ENCODE measurements around the gene ZFYVE28. TPM values are rescaled to one million over a fixed set of nuclear protein-coding genes. Genes with fewer than 3 reads are reported as not detected.

ZFYVE28 gene
- total RNA-seq, 1 experiment from 2014 or later = 19.2 TPM

DNA sequence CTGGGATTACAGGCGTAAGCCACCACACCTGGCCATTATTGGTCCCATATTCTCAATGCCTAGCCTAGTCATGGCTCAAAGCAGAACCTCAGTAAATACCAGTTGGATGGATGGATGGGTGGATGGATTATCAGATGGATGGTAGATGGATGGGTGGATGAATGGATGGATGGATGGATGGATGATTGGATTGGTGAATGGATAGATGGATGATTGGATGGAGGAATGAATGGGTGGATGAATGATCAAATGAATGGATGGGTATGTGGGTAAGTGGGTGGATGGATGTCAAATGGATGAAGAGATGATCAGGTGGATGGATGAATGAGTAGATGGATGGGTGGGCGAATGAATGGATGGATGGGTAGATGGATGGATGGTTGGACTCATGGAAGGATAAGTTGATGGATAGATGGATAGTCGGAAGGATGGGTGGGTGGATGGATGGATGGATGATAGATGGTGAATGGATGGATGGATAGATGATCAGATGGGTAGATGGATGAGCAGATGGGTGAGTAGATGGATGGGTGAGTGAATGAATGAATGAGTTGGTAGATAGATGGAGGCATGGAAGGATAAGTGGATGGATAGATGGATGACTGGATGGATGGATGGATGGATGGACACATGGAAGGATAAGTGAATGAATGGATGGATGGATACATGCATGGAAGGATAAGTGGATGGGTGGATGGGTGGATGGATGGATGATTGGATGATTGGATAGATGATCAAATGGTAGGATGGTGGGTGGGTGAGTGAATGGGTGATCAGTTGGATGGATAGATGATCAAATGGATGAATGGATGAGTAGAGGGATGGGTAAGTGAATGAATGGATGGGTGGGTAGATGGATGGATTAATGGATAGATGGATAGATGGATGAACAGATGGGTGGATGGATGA is 28.5 kb upstream of the ZFYVE28 start:
- Histone ChIP-seq H3K27me3 (ENCODE audit: insufficient read depth, low read length) (no peaks in the 10 kb centered on the region), H3K9me3 (ENCODE audit: control insufficient read depth in 1 of 2, insufficient read depth in 1 of 2, low read depth in 1 of 2, low read length in 2 of 2) (no peaks in the 10 kb centered on the region), H3K9ac (ENCODE audit: low read length) (no peak overlapping the region), H3K79me2 (ENCODE audit: insufficient read depth, low read length) (no peaks in the 10 kb centered on the region), H3K4me2 (ENCODE audit: low read length) (no peak overlapping the region), H3K4me3 (replicated peaks in 1 of 2; ENCODE audit: low read depth in 1 of 2, low read length in 2 of 2) (no peak overlapping the region), H3K27ac (ENCODE audit: low read depth, low read length) (no peak overlapping the region), H3K9me2 (ENCODE audit: insufficient read depth) (no peaks in the 10 kb centered on the region), H4K20me1 (ENCODE audit: insufficient read depth) (no peaks in the 10 kb centered on the region), H2AFZ (ENCODE audit: low read depth, low read length, poor library complexity, severe bottlenecking) (no peak overlapping the region), H3K4me1 (ENCODE audit: control insufficient read depth in 1 of 2, insufficient read depth in 2 of 2, low read length in 2 of 2) (peaks cover 2 to 3% of the 10 kb centered on the region in 2 experiments; a peak in 3 of 4 replicates), H3K36me3 (ENCODE audit: control insufficient read depth in 1 of 2, insufficient read depth in 2 of 2, low read length in 2 of 2) (no peaks in the 10 kb centered on the region)
- RAD21 ChIA-PET (ENCODE audit: low non-redundant PET in 1 of 2, low total read pairs in 2 of 2, uncharacterized antibody in 2 of 2, unreplicated experiment in 2 of 2) = no interaction called here
- no TSS peak for BruUV-seq (replicated peaks)
- CTCF ChIA-PET = no interaction called here
- DNase-seq (ENCODE audit: low read depth, low spot score) = no peak
- no peak for ATAC-seq
- POLR2A ChIA-PET = no interaction called here
- intact Hi-C loops (cut with micrococcal nuclease) = no loop called here
- TF ChIP-seq, protein P1, sequence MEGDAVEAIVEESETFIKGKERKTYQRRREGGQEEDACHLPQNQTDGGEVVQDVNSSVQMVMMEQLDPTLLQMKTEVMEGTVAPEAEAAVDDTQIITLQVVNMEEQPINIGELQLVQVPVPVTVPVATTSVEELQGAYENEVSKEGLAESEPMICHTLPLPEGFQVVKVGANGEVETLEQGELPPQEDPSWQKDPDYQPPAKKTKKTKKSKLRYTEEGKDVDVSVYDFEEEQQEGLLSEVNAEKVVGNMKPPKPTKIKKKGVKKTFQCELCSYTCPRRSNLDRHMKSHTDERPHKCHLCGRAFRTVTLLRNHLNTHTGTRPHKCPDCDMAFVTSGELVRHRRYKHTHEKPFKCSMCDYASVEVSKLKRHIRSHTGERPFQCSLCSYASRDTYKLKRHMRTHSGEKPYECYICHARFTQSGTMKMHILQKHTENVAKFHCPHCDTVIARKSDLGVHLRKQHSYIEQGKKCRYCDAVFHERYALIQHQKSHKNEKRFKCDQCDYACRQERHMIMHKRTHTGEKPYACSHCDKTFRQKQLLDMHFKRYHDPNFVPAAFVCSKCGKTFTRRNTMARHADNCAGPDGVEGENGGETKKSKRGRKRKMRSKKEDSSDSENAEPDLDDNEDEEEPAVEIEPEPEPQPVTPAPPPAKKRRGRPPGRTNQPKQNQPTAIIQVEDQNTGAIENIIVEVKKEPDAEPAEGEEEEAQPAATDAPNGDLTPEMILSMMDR (IDR thresholded peaks at IDR 0.05 in 2 of 3, conservative IDR thresholded peaks at IDR 0.05 in 1 of 3; ENCODE audit: borderline replicate concordance in 1 of 3, insufficient read depth in 1 of 3, low read depth in 2 of 3, low read length in 2 of 3) = no peak
- TF ChIP-seq POLR2AphosphoS5 (IDR thresholded peaks at IDR 0.05; ENCODE audit: low read depth, low read length) (no peak), TCF7L2 (IDR thresholded peaks at IDR 0.05; ENCODE audit: borderline replicate concordance, extremely low read depth, insufficient read depth, insufficient read length) (no peak), EZH2phosphoT487 (IDR thresholded peaks at IDR 0.05; ENCODE audit: borderline replicate concordance) (no peak), FOSL1 (IDR thresholded peaks at IDR 0.05; ENCODE audit: low read depth) (no peak), SP1 (IDR thresholded peaks at IDR 0.05; ENCODE audit: low read depth) (no peak), EGR1 (IDR thresholded peaks at IDR 0.05; ENCODE audit: low read depth) (no peak)

Data from HCT116 (cell line).